NCI-H2107 treated with DMSO at 0.1 percent for 48 hours (cell line): ENCODE measurements around the gene VIPR2.

Experiments
- DNase-seq: peaks from one replicate; lab custom pipeline; 2025; ENCODE audit not compliant: unreplicated experiment; lab: John Stamatoyannopoulos, UW

Gene VIPR2

GRCh38 chr7:159047536-159047935 lies 97.1 kb downstream of the VIPR2 start:
- DNase-seq: no peak

- DNase-seq: no peak
Observed at GRCh38 chr7:159046300-159046699, 98.4 kb downstream of the VIPR2 start.

GRCh38 chr7:159045839-159046238 lies 98.8 kb downstream of the VIPR2 start:
- DNase-seq: no peak

- DNase-seq: no peak
Observed at GRCh38 chr7:159042581-159043101, 102.0 kb downstream of the VIPR2 start.

- no peak for DNase-seq
Observed at GRCh38 chr7:159042103-159042502, 102.6 kb downstream of the VIPR2 start.

GRCh38 chr7:159040912-159041711 lies 103.6 kb downstream of the VIPR2 start:
- DNase-seq: no peak

GRCh38 chr7:159040146-159040545 lies 104.5 kb downstream of the VIPR2 start:
- no peak for DNase-seq

GRCh38 chr7:159039716-159040115 lies 105.0 kb downstream of the VIPR2 start:
- no peak for DNase-seq

- no peak for DNase-seq
Observed at GRCh38 chr7:159038066-159038465, 106.6 kb downstream of the VIPR2 start.

GRCh38 chr7:159036916-159037605 lies 107.6 kb downstream of the VIPR2 start:
- DNase-seq: peak; percentile 46

- no peak for DNase-seq
Observed at GRCh38 chr7:159035571-159036073, 109.0 kb downstream of the VIPR2 start.

GRCh38 chr7:159034988-159035387 lies 109.7 kb downstream of the VIPR2 start:
- DNase-seq: no peak

- no peak for DNase-seq
Observed at GRCh38 chr7:159034394-159034793, 110.3 kb downstream of the VIPR2 start.

GRCh38 chr7:159033956-159034355 lies 110.7 kb downstream of the VIPR2 start:
- DNase-seq: no peak

- no peak for DNase-seq
Observed at GRCh38 chr7:159033473-159033825, 111.2 kb downstream of the VIPR2 start.

- DNase-seq: no peak
Observed at GRCh38 chr7:159032753-159033472, 111.8 kb downstream of the VIPR2 start.

GRCh38 chr7:159032322-159032721 lies 112.3 kb downstream of the VIPR2 start:
- DNase-seq: no peak

GRCh38 chr7:159031750-159032149 lies 112.9 kb downstream of the VIPR2 start:
- DNase-seq: no peak

- DNase-seq: no peak
Observed at GRCh38 chr7:159031135-159031701, 113.4 kb downstream of the VIPR2 start.

GRCh38 chr7:159030490-159031134 lies 114.1 kb downstream of the VIPR2 start:
- DNase-seq: peak; percentile 4
